Measurements from ENCODE around the gene SGCB. TPM values are rescaled to one million over a fixed set of nuclear protein-coding genes. Genes with fewer than 3 reads are reported as not detected.
A peak's percentile ranks its signal among the peaks of the same experiment; 100 is the strongest.

SGCB gene
- total RNA-seq, 1 donor, result 0.54 TPM

- no peak for DNase-seq (ENCODE audit: low read depth in 2 of 3, low spot score in 2 of 3)
Observed at GRCh38 chr4:52028970-52029369, 9.1 kb downstream of the SGCB start.

GRCh38 chr4:52019936-52020657 is 18.0 kb downstream of the SGCB start, which contains the start of gene LRRC66:
Gene LRRC66, minus strand, starts transcription at chr4:52020363. Its CDS starts 2,750 bp downstream, at chr4:52017613.
- DNase-seq (ENCODE audit: low read depth in 2 of 3, low spot score in 2 of 3), result no peak

- no peak for DNase-seq (ENCODE audit: low read depth in 2 of 3, low spot score in 2 of 3)
Observed at GRCh38 chr4:52017814-52018213, 20.3 kb downstream of the SGCB start.

- DNase-seq (ENCODE audit: low read depth in 2 of 3, low spot score in 2 of 3), result no peak
Observed at GRCh38 chr4:52016981-52017380, 21.1 kb downstream of the SGCB start.

- peak in 1 of 3 donors; percentile 40 for DNase-seq (ENCODE audit: low read depth in 2 of 3, low spot score in 2 of 3)
Observed at GRCh38 chr4:52015366-52015765, 22.7 kb downstream of the SGCB start.

- DNase-seq (ENCODE audit: low read depth in 2 of 3, low spot score in 2 of 3), result peak in 1 of 3 donors; percentile 15
Observed at GRCh38 chr4:52014903-52015302, 23.2 kb downstream of the SGCB start.

GRCh38 chr4:52012651-52013050 is 25.4 kb downstream of the SGCB start:
- DNase-seq (ENCODE audit: low read depth in 2 of 3, low spot score in 2 of 3), result no peak

- DNase-seq (ENCODE audit: low read depth in 2 of 3, low spot score in 2 of 3), result no peak
Observed at GRCh38 chr4:52010986-52011385, 27.1 kb downstream of the SGCB start.

GRCh38 chr4:52006887-52007286 is 31.2 kb downstream of the SGCB start:
- DNase-seq (ENCODE audit: low read depth in 2 of 3, low spot score in 2 of 3), result no peak

GRCh38 chr4:52005604-52006273 is 32.4 kb downstream of the SGCB start:
- no peak for DNase-seq (ENCODE audit: low read depth in 2 of 3, low spot score in 2 of 3)

- DNase-seq (ENCODE audit: low read depth in 2 of 3, low spot score in 2 of 3), result no peak
Observed at GRCh38 chr4:52004414-52004813, 33.7 kb downstream of the SGCB start.

GRCh38 chr4:52001616-52002015 is 36.5 kb downstream of the SGCB start:
- DNase-seq (ENCODE audit: low read depth in 2 of 3, low spot score in 2 of 3), result no peak

- no peak for DNase-seq (ENCODE audit: low read depth in 2 of 3, low spot score in 2 of 3)
Observed at GRCh38 chr4:51999250-51999649, 38.8 kb downstream of the SGCB start.

GRCh38 chr4:51998837-51999236 is 39.3 kb downstream of the SGCB start:
- DNase-seq (ENCODE audit: low read depth in 2 of 3, low spot score in 2 of 3), result no peak

GRCh38 chr4:51997647-51998046 is 40.5 kb downstream of the SGCB start:
- DNase-seq (ENCODE audit: low read depth in 2 of 3, low spot score in 2 of 3), result no peak

- DNase-seq (ENCODE audit: low read depth in 2 of 3, low spot score in 2 of 3), result no peak
Observed at GRCh38 chr4:51995647-51996220, 42.4 kb downstream of the SGCB start.

Small RNA genes within 50 kb of the gene (small RNA-seq; reads per million reads assigned to genes)
- gene AC104784.1, result not detected

Other genes starting within 250 kb of the SGCB start
- 23.2 TPM for gene DCUN1D4, start 195.1 kb downstream of the SGCB start, total RNA-seq
- gene LRRC66, start 17.9 kb downstream of the SGCB start, total RNA-seq, result not detected
- gene SPATA18, start 13.0 kb upstream of the SGCB start, total RNA-seq, result under 0.01 TPM